Measurements from ENCODE around the gene CAB39.
A peak's percentile ranks its signal among the peaks of the same experiment; 100 is the strongest.

Gene CAB39

GRCh38 chr2:230784795-230785194 lies 72.2 kb downstream of the CAB39 start:
- DNase-seq (ENCODE audit: low read depth, low spot score) = peak; percentile 15

DNA sequence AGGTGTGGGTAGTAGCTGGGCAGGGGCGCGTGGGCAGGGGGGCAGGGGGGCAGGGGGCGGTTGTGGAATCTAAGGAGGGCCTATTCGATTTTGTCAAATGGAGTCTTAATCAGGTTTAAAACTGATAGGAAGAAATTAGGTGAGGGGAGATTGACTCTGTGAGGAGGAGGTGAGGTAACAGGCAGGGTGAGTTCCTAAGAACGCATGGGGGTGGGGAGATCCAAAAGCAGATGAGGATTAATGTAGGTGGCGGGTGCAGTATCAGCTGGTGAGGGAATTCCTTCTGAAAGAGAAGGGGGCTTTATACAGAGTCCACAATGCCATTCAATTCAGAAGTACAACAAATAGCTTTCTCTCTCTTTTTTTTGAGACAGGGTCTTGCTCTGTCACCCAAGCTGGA lies 72.7 kb downstream of the CAB39 start:
- DNase-seq (ENCODE audit: low read depth, low spot score) = no peak

DNA sequence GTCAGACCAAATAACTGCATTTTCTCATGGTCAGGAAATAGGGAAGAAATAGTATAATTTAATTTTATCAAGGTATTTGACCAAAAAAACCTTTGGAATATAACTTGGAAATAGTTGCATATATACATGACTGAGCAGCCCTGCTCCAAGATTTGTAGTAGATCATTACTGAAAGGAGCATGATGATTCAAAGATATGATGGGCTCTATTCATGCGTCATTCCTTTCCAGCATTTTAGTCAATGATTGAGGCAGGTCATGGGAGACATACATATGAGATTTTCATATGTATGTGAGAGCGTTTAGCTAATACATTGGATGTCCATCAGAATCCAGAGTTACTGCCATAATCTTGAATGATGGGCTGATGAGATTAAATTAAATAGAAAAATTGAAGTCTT lies 74.5 kb downstream of the CAB39 start:
- DNase-seq (ENCODE audit: low read depth, low spot score) = no peak

- no peak for DNase-seq (ENCODE audit: low read depth, low spot score)
These were observed 76.0 kb downstream of the CAB39 start for GRCh38 chr2:230788554-230789175.

GRCh38 chr2:230790981-230791380 lies 78.3 kb downstream of the CAB39 start:
- no peak for DNase-seq (ENCODE audit: low read depth, low spot score)

DNA sequence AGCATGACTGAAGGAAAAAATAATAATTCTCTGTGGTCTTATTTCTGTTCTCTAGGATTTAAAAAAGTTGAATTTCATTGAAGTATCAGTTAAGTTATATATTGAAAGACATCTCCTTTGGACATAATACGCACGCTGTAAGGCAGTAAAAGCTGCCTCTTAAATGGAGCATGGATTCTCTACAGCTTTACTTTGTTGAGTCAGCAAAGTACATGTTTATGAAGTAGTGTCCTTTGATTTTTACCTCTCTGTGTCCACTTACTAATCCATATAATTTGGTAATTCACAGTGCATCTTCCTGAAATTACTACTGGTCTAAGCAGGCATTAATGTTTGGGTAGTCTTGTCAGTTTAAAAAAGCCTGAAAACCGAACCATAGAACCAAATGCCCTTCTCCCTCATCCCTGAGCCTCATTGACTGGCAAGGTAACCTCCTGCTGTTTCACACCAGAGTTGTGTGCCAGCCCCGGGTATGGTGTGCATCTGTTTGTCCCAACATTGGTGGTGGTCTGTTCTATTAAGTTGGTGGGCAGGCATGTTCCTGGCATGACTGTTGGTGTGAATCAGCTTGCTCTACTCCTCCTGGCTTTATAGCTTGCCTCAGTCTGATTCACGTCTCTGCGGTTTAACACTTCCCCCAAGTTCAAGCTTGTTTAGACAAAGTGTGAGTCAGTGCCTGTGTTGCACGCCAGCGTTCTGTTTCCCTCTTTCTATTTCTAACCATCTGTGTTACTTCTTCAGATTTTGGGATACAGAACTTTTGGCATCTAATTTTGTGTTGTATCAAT lies 81.1 kb downstream of the CAB39 start:
- DNase-seq (ENCODE audit: low read depth, low spot score) = no peak

GRCh38 chr2:230794497-230794896 lies 81.9 kb downstream of the CAB39 start:
- no peak for DNase-seq (ENCODE audit: low read depth, low spot score)

DNA sequence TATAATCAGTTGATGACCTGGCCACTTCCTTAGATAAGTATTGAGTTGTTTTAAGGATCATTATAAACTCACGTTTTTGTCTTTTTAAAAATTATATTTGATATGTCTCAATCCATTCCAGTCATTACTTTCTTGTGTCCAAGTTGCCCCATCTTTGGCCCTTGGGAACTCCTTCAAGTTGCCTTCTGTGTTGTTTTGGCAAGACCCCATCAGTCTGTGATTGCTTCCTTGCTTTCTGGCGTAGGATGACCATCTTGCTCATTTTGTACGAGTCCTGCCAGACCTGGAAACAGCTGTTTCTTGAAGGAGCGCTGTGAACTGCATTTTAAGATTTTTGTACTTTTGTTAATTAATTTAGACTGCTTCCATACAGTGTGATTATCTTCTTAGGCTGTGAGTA lies 83.2 kb downstream of the CAB39 start:
- DNase-seq (ENCODE audit: low read depth, low spot score) = no peak

- no peak for DNase-seq (ENCODE audit: low read depth, low spot score)
These were observed 83.7 kb downstream of the CAB39 start for GRCh38 chr2:230796280-230796862.

- no peak for DNase-seq (ENCODE audit: low read depth, low spot score)
These were observed 85.2 kb downstream of the CAB39 start for GRCh38 chr2:230797515-230798495.

- no peak for DNase-seq (ENCODE audit: low read depth, low spot score)
These were observed 86.2 kb downstream of the CAB39 start for GRCh38 chr2:230798769-230799399.

DNA sequence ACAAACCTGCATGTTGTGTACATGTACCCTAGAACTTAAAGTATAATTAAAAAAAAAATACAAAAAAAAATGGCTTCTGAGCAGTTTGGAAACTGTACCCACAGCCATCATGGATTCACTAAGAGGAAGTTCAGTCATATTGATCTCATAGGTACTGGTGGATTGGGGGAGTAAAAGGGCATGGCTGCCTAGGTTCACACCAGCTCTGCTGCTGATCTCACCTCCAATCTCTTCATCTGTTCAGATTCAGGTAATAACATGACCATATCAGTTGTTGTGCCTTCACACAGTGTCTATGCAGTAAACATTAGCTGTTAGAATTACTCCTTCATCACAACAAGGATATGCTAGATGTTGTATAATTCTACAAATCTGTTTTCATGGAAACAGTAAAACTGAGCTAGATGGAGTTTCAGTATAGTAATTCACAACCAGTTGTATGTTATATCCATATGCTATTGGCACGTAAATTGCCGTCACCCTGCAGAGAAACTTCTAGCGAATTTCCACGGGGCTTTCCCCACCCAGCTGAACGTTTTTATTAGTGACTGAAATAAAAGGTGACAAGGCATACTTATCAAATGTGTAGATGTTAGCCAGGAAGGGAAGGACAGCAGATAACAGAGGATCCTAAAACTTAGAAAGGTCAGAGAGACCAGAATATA lies 92.8 kb downstream of the CAB39 start:
- no peak for DNase-seq (ENCODE audit: low read depth, low spot score)

- no peak for DNase-seq (ENCODE audit: low read depth, low spot score)
These were observed 95.1 kb downstream of the CAB39 start for GRCh38 chr2:230807729-230808128.

DNA sequence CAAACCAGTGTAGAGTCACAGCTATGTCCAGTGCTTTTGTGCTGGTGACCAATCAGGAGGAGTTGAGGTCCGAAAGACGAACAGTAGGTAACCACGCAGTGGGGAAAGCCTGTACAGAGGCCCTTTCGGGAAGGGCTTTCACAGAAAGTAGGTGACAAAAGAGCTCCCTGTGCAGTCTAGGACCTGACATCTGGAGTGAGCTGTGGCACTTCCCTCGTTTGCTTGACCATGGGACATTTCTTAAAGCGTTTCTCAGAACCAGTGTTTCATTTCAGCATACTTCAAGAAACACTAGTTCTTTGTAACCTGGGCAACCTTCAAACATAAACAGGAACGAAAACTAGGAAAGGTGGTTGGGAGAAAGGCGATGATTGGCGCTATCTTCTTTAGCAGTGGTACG lies 96.4 kb downstream of the CAB39 start:
- no peak for DNase-seq (ENCODE audit: low read depth, low spot score)

GRCh38 chr2:230809677-230810251 lies 97.1 kb downstream of the CAB39 start:
- DNase-seq (ENCODE audit: low read depth, low spot score) = no peak

DNA sequence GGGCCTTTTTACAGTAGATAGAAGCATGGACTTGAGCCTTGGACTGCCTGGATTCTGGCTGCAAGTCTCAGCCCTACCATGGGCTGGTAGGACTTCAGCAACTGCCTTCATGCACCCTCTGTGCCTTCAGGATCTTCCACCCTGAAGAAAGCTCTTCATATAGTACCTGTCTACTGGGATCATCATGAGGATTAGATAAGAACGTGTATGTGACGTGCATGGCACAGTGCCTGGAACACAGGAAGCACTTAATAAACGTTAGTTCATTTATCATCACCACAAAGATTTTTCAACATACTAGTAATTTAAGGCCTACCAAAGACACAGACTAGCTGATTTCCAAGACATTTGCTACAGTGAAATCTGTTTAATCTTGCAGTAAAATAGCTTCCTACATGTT lies 98.9 kb downstream of the CAB39 start:
- no peak for DNase-seq (ENCODE audit: low read depth, low spot score)

DNA sequence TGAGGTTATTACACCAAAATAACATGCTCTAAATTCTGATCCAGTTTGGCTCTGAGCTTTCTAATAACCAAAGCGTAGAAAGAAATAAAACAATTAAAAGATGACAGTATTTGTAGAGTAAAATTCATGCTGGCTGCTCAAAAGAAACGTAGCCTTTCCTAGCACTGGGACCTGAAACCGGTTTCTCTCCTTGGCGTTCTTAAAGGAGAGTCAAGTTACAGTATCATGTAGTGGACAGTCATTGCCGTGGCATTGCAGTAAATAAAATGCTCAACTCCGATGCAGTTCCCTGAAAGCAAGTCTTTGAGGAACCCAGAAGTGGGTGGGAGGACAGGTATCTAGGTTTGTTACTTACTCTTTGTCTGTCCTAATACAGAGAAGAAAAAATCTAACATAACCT lies 99.4 kb downstream of the CAB39 start:
- no peak for DNase-seq (ENCODE audit: low read depth, low spot score)

GRCh38 chr2:230814616-230815015 lies 102.0 kb downstream of the CAB39 start:
- no peak for DNase-seq (ENCODE audit: low read depth, low spot score)

- DNase-seq (ENCODE audit: low read depth, low spot score) = no peak
These were observed 102.4 kb downstream of the CAB39 start for GRCh38 chr2:230815088-230815487.

DNA sequence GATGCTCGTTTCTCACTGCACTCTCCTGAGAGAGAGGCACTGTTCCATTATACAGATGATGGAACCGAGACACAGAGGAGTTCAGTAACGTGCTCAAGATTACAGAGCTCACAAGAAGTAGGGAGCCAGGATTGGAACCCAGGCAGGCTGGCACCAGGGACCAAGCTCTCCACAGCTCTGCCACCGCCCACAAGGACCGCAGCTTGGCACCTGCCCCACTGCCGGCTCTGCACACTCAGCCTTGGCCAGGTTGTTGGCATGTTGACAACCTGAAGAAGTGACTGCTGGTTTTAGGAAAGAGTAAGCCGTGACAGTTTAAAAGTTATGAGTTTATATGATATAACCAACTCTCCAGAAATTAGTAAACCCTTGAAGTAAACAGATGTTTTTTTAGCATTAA lies 104.1 kb downstream of the CAB39 start:
- DNase-seq (ENCODE audit: low read depth, low spot score) = no peak

All from ELF-1 (cell line).